8988T (cell line): ENCODE measurements around the gene CD6.

Experiments
- DNase-seq: peaks from one replicate; pipeline ENCODE4 v3.0.0; 2011

CD6 gene

DNA sequence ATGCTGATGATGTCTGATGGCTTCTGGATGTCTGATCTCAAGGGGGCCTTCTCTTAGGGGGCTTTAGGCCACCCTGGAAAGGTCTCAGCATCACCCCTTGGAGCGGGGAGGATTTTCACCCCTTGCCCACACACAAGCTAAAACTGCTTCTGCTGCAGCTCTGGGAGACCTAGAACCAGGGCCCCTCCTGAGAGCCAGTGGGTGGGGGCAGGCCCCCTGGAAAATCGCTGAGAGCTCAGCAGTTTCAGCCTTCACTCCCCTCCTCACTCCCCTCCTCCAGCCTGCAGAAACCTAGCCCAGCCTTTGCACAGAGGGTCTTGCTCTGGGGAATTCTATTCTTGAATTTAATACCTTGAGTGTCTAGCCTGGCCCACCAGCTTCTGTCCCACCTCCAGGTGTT lies 17.2 kb downstream of the CD6 start:
- no peak for DNase-seq

- DNase-seq: no peak
Measured at GRCh38 chr11:60989093-60989650, 17.7 kb downstream of the CD6 start.

GRCh38 chr11:60991457-60991856 lies 20.0 kb downstream of the CD6 start:
- DNase-seq: no peak

- no peak for DNase-seq
Measured at GRCh38 chr11:60992842-60993409, 21.4 kb downstream of the CD6 start.

- DNase-seq: no peak
Measured at GRCh38 chr11:60993615-60994014, 22.1 kb downstream of the CD6 start.

GRCh38 chr11:60994541-60995080 lies 23.1 kb downstream of the CD6 start:
- DNase-seq: no peak

GRCh38 chr11:60995798-60996197 lies 24.3 kb downstream of the CD6 start:
- no peak for DNase-seq

GRCh38 chr11:60996381-60997138 lies 25.1 kb downstream of the CD6 start:
- no peak for DNase-seq

GRCh38 chr11:61000426-61000825 lies 28.9 kb downstream of the CD6 start:
- DNase-seq: no peak

DNA sequence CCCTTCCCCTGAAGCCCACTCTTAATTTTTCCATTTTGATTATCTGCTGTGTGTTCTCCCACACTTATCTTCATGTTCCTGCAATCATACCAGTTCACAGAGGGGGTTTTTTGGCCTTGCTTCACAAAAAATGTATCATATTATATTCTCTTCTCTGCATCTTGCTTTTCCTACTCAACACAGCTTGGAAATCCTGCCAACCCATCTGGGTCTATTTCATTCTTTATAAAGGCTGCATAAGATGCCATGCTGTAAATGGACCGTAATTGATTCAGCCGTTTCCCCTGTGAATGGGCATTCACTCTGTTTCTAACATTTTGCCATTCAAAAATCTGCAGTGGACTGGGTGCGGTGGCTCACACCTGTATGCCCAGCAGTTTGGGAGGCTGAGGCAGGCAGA lies 30.5 kb downstream of the CD6 start:
- no peak for DNase-seq

GRCh38 chr11:61002598-61002997 lies 31.1 kb downstream of the CD6 start:
- no peak for DNase-seq

DNA sequence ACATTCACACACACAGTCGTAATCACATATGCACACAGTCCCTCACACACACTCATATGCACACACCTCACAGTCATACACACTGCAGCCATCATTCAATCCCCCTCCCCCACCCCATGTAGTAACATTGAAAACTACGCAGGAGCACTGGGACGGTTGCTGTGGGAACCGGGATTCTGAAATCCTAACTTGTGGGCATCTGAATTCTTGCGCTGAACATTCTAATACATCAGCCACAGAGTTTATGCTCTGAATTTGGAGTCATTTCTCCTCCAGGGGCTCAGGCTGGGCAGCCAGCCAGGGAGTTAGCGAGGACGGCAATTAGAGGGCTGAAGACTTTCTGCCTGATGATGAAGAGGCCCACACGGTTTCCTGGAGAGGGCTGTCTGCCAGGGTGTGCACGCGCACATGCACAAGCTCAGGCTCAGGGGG lies 32.7 kb downstream of the CD6 start:
- DNase-seq: no peak

DNA sequence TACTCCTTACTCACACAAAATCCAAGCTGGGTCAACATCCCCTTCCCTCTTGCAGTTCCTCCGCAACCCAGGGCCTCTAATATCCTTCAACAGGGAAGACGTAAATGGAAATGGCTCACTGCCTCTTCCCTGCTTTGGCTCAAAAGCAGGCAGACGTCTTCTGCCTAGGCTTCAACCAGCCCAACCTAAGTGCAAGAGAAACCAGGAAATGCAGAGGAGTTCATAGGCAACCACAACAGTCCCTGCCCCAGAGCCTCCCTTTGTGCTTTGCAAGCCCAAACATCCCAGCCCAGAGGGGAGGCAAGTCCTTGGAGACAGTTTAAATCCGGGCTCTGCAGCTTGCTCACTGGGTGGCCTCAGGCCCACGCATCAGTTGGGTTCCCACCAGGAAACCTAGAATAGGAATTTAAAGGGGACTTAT lies 33.3 kb downstream of the CD6 start:
- no peak for DNase-seq

DNA sequence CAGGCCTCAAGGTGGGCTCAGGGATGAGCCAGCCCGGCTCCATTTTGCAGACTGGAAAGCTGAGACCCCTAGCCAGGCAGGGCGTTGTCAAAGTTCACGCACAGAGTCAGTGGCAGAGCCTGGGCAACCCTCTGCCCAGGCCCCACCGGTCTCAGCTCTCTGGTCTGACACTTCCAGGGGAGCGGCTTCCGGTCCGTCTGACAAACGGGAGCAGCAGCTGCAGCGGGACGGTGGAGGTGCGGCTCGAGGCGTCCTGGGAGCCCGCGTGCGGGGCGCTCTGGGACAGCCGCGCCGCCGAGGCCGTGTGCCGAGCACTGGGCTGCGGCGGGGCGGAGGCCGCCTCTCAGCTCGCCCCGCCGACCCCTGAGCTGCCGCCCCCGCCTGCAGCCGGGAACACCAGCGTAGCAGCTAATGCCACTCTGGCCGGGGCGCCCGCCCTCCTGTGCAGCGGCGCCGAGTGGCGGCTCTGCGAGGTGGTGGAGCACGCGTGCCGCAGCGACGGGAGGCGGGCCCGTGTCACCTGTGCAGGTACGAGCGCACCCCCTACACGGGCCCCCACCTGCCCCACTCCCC lies 36.0 kb downstream of the CD6 start:
- no peak for DNase-seq

- no peak for DNase-seq
Measured at GRCh38 chr11:61007956-61008896, 36.7 kb downstream of the CD6 start.

- DNase-seq: no peak
Measured at GRCh38 chr11:61008971-61009370, 37.5 kb downstream of the CD6 start.

DNA sequence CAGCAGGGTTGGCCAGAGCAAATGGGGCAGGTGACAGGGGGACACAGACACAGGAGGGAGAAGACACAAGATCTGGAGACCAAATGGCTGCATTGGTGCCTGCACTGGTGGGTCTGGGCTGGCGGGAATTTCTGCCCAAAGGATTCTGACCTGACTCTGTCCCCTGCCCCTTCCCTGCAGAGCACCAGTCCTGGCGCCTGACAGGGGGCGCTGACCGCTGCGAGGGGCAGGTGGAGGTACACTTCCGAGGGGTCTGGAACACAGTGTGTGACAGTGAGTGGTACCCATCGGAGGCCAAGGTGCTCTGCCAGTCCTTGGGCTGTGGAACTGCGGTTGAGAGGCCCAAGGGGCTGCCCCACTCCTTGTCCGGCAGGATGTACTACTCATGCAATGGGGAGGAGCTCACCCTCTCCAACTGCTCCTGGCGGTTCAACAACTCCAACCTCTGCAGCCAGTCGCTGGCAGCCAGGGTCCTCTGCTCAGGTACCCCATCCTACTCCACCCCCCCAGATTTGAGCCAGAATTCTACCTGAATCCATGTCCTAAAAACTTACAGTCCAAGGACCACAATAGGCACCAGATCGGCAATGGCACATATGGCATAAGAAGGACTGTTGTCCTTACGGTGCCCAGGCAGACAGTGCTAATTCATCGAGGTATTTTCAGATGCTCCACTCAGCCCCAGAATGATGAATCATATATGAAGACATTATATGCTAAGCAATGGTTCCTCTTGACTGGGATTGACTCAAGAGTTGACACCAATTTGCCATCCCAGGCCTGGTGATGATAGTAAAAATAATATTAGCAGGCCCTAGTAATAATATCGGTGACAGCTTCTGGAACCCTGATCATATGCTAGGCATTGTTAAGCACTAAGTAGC lies 38.2 kb downstream of the CD6 start:
- no peak for DNase-seq

- no peak for DNase-seq
Measured at GRCh38 chr11:61010466-61011228, 39.2 kb downstream of the CD6 start.

DNA sequence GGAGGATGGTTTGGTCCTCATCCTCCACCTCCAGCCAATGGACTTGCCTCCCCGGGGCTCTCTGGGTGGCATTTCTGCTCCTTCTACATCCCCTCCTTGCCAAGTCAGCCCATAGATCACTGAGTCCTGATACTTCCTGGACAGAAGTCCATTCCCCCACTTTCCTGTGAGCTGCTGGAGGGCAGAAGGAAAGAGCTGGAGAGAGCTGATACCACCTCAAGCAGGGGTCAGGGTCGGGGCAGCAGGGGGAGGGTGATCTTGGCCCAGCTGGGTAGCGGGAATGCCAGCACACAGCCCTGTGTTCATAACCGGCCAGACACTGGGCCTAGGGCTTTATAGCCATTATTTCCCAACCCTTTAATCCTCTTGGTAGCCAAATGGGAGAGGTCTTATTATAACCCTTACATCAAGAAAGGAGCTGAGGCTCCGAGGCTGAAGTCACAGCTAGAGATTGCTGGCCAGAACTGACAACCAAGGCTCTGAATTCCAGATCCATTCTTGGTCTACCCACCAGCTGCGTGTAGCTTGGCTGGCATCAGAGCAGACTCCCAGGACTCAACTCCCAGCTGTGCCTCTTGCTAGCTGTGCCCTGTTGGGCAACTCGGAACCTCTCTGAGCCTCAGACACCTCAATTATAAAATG lies 39.9 kb downstream of the CD6 start:
- no peak for DNase-seq
